Kidney glomerular epithelial cell (primary cell): ENCODE data around the gene PRMT9.
A peak's percentile ranks its signal among the peaks of the same experiment; 100 is the strongest.

ENCODE experiments used
- DNase-seq: peaks from one replicate; lab custom pipeline; 2025; lab: John Stamatoyannopoulos, UW

PRMT9 gene

DNA sequence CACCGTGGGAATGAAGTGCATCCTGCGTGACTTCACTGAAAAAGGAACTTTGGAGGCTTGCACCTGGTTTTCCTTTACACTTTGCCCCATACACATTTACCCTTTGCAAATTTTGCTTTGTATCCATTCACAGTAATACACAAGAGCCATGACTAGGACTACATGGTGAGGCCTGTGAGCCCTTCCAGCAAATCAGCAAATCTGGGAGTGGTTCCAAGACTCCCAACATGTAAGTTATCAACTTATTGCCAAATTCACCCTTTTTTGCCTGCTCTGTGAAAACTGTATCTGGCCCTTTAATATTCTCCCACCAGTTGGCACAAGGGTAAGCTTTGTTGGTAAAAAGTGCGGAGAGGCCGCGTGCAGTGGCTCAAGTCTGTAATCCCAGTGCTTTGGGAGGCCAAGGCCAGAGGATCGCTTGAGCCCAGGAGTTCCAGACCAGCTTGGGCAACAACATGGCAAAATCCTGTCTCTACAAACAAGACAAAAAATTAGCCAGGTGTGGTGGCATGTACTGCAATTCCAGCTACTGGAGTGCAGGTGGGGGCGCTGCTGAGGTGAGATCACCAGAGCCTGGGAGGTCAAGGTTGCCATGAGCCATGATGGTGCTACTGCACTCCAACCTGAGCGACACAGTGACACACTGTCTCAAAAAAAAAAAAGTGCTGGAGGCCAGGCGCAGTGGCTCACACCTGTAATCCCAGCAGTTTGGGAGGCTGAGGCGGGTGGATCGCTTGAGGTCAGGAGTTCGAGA lies 5.0 kb downstream of the PRMT9 start:
- DNase-seq, result no peak

DNA sequence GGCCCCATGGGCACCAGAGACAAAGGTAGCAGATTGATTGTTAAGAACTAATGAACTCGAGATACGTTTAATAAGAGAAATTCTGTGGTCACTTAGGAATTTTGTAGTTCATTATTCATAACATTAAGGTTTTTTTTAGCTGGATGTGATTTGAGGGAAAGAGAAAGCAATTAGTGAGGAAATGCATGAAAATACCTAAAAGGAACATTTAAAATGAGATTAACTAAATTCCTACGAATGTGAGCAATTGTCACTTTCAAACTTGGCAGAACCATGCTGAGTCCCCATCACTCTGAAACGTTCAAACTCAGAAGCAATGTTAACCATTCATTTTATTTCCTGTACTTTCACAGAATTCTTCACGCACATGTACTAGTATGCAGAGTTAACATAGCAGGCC lies 5.9 kb downstream of the PRMT9 start:
- peak; percentile 15 for DNase-seq

DNA sequence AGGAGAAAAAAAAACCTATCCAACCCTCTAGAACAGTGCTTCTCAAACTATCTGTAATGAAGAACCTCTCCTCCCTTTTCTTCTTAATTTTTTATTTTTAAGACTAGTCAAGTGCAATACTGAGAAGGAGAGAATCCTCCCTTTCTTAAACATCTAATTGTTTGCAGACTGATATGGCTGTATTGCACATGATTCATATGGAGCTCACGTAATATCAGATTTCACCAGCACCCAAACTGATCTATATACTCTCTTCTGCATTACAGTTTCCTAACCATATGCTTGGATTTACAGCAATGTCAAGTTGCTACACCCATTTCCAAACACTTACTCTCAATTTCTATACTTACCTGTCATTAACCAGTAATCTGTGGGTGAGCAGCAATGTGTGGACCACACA lies 9.5 kb downstream of the PRMT9 start:
- no peak for DNase-seq

DNA sequence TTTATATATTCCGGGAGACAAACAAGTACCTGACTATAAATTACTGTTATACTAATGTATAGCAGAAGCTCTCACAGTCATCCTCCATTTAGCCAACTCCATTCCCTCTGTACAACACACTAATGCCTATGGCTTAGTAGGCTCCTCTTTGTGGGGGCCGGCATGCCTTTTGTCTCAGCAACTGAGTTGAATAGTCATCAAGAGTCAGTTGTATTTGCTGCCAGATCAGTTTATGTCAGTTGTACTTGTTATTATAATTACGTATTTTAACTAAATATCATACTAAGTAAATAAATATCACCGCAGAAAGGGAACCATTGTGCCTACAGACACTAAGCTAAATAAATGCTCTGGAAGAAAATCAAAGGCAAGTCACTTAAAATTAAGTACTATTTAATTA lies 9.9 kb downstream of the PRMT9 start:
- no peak for DNase-seq

DNA sequence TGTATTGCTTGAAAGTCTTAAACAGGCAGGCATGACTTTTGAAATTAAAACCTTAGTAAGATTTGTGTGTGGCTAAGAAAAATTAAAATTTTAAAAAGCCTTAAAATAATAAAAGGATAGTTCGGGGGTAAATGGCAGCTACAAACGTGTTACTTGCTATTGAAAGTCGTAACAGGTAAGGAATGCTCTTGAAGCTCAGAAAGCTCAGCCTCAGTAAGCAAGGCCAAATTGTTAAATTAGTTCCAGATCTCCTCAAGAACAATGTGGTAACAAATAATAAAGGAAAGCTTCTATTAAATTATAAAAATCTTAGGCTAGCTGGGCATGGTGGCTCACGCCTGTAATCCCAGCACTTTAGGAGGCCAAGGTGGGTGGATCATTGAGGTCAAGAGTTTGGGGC lies 25.5 kb downstream of the PRMT9 start:
- no peak for DNase-seq

DNA sequence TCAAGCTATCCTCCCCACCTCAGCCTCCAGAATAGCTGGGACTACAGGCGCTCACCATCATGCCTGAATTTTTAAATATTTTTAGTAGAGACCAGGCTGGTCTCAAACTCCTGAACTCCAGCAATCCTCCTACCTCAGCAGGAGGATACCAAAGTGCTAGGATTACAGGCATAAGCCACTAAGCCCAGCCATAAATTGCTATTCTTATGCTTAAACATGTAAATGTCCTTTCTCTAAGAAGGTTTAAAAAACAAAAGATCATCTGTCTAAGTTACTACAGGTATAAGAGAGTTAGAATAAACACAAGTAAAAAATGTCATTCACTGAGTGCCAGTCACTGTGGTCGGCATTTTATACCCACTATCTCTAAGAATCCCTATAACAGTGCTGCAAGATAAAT lies 28.3 kb downstream of the PRMT9 start:
- no peak for DNase-seq

DNA sequence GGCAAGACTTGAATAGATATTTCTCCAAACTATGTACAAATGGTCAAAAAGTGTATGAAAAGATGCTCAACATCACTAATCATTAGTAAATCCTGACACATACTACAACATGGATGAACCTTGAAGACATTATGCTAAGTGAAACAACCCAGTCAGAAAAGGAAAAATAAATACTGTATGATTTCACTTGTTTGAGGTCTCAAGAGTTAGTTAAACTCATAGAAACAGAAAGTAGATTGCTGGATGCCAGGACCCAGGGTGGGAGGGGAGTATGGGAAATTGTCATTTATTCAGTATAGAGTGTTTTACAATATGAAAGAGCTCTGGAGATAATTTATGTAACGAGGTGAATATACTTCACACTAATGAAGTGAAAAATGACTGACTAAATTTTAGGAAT lies 32.4 kb downstream of the PRMT9 start:
- no peak for DNase-seq

DNA sequence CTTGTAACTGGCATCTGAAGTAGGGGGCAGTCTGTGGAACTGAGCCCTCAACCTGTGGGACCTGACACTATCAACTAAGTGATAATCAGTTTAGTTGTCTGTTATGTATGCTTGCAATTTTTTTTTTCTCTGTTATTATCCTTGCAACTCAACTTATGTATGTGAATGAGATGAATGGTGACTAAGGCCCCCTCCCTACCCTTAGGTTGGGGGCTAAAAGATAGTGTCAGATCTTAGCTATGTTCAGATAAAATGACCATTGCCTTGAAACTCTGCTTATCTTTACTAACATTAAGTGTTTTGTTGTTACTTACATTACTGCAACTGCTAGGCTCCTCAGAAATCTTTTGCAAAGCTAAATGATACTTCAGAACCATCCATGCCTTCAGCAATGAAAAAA lies 35.3 kb downstream of the PRMT9 start:
- no peak for DNase-seq

DNA sequence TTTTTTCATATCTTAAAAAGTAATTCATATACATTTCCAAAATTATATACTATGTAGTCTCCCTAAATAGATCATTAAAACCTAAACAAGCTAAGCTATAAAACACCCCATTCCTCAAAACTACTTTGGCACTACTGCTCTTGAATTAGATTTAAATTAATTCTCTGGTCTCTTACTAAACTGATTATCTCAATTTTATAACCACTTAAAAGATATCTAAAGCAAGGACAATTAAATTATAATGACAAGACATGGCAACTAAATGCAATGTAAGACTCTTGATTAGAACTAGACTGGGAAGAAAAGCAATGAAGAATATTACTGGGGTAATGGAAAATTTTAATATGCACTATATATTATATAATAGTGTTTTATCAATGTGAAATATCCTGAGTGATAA lies 38.9 kb downstream of the PRMT9 start:
- DNase-seq, result no peak

DNA sequence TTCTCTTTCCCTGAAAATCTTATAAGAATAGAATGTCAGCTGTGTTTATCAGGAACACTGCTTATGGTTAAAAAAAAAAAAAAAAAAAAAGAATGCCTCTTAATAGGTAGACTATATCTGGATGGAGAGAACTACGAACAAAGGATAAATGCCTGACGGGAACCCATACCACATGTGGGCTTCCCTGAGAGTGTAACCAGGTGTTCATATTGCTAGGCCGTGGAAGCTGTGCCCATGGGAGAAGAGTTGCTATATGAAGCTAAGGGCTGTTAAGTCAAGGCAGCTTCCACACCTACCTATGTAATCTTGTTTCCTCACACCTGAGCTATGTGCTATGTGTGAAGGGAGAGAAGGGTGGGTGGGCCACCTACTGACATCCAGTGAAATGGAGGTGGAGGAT lies 39.5 kb downstream of the PRMT9 start:
- DNase-seq, result no peak

DNA sequence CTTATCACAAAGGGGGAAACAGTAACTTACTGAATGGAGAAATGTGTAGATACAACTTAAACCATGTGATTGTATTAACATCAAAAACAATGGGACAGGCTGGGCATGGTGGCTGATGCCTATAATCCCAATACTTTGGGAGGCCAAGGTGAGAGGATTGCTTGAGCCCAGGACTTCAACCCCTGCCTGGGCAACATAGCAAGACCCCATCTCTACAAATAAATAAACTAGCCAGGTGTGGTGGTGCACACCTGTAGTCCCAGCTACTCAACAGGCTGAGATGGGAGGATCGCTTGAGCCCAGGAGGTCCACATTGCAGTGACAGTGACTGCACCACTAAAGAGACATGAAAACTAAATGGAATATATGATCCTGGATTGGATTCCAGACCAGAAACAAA lies 40.3 kb downstream of the PRMT9 start:
- DNase-seq, result no peak

DNA sequence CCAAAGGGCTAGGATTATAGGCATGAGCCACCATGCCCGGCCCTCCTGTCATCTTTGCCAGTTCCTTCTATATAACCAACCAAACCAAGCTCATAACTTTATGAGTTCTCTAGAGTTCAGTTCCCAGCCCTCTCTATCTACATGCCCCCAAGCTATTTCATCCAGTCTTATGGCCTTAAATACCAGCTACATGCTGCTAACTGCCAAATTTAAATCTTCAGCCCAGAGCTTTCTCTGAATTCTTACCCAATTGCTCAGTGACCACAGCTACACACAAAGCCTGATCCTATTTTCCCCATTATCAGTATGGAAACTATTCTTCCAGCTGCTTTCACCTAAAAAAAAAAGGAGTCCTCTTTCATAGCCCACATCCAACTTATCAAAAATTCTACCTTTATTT lies 43.6 kb downstream of the PRMT9 start:
- DNase-seq, result no peak

DNA sequence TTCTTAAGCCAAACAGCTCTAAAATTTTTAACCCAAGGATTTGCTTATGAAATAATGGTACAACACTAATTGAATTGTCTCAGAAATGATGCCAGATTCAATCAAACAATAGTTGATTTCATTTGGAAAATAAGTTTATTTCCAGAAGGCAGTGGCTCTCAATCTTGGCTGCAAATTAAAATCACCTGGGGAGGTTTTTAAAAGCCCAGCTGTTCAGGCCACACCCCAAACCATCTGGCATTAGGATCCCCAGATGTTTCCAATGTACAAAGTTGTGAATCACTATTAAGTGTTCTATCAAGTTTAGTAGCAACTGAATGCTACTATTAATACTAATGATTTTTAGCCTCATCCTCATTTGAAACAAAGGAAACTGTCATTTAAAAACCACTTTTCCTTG lies 44.6 kb downstream of the PRMT9 start:
- DNase-seq, result no peak

DNA sequence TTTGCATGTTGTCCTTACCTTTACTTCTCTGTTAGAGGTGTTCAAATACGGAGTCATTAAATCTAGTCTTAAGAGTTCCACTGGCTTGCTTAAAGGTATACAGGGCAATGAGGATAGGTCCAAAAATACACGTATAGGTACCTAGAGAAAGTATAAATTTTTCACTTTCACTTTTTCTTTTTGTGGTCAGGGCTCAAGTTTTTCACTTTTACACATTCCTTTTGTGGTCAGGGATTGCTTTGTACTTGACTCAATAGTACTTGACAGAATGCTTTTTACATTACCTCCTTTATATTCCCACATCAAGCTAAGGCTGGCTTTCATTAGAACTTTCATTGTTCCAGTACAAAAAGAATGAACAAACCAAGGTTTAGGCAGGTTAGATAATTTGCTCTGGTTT lies 45.0 kb downstream of the PRMT9 start:
- DNase-seq, result no peak

DNA sequence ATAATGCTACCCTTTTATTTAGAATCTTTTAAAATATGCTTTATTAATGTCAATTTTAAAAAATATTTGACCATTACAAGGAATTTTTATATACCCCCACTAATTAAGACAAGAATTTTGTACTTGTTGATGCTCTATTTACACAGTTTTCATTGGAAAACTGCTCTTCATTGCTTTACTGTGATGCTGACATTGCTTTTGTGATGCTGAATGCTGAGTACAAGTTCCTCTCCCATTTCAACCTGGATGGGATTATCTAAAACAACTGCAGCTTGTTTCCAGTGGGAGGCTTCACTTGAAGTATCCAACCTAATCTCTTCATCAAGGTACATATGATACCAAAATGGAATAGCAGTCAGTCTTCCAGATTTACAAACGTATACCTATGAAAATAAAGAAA lies 45.6 kb downstream of the PRMT9 start:
- DNase-seq, result no peak

DNA sequence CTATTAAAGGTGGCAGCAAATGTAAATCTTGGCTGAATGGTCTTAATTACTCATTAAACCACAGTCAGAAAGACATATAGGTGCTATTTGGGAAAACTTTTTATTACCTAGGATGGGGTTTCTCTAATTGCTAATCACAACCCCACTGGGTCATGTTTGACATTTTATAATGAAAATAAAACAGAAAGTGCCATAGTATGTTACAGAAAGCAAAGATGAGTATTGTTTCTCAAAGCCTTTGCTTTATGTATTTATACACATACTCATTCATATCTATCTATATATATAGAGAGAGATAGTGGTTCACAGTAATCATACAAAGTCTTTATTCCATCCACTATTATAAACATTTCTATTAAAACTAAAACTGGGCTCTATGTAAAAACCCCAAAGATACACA lies 48.6 kb downstream of the PRMT9 start:
- no peak for DNase-seq

DNA sequence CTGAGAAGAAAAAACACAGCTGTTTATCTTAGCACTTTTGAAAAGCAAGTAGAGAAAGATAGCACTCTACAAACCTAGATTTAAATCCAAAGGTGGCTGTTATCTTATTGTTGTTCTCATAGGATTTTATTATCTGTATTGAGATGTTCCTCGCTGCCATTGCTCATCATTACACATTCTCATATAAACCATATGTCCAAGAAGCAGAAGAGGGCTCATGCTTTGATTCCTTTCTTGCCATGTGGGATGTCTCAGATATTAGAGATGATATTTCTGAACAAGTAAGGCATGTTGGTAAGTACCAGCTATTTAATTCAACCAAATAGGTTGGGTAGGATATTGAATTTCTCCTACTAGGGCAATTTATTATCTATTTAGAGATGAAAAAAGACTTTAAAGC lies 50.3 kb downstream of the PRMT9 start:
- no peak for DNase-seq

DNA sequence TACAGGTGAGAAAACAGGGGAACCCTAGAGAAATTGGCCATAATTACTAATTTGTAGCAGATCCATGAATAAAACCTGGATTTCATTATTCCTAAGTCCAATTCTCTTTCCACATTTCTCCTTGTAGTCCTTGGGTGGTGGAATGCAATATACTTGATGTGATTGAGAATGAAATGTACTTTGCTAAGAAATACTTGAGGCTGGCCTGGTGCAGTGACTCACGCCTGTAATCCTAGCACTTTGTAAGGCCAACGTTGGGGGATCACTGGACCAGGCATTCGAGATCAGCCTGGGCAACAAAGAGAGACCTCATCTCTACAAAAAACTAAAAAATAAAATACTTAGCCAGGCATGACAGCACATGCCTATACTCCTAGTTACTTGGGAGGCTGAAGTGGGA lies 50.9 kb downstream of the PRMT9 start:
- no peak for DNase-seq

DNA sequence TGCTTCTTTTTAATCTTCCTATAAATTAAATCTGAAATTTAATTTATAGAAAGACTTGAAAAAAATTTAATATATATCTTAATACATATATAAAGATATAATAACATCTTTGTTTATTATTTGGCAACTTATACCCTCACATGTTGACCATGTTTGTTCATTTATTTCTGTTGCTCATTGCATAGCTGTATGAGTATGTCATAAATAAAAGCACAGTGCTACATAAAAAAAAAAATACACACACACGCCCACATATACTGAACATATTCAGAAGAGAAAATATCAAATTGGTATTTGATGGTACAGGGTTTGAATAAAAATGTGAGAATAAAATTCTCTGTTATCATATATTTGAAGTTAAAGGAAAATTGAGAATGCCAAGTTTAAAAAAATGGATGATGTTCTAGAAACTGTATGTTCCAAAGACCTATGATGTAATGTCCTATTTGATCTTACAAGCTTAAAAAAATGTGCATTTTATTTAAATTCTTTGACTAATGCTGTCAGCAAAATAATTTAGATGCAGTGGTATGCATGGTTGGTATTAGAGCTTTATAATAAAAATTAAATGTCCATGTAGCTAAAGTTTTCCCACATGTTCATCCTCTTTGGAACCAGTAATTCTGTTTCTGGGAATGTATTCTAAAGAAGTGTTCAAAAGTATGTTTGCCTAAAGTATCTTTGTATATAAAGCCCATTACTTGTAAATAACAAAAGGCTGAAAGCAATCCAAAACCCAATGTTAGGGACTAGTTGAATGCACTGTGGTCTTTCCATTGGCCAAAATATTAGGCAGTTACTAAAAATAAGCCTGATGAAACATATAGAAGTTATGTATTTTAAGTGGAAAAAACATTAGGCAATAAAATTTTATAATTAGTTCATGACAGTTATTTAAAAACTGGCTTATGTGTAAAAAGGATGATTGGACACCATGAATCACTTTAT lies 53.9 kb downstream of the PRMT9 start:
- DNase-seq, result no peak

DNA sequence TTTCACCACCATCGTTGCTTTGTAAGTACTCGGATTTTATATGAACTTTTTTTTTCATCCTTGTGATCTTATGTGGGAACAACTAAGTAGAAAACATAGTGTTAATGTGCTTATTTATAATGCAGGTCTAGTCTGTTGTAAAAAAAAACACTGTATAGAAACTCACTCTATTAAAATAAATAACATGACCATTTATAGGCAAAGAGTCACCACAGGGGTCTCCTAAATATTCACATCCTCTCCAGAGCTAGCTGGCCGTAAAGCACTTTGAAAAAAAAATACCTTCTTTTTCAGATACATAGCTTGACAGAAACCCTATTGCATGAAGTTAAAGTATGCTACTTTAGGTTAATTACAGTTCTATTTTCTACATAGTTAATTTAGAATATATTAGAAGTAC lies 55.5 kb downstream of the PRMT9 start:
- DNase-seq, result no peak

DNA sequence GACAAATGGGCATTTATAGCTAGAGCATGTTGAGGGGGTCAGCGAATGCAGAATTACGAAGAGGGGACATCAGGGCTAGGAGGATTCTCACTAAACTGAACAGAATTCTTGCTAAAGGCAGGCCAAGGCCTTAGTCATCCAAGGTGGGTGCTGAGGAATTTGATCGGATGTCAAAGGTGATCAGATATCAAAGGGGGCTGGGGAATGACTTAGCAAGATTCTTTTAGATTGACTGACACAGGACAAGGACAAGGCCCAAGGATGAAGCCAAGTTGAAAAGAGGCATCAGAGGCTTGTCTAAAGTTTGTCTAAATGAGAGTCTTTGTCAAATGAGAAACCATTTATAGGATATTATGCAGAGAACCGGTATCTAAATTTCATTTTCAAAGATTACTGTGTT lies 57.1 kb downstream of the PRMT9 start:
- DNase-seq, result no peak

DNA sequence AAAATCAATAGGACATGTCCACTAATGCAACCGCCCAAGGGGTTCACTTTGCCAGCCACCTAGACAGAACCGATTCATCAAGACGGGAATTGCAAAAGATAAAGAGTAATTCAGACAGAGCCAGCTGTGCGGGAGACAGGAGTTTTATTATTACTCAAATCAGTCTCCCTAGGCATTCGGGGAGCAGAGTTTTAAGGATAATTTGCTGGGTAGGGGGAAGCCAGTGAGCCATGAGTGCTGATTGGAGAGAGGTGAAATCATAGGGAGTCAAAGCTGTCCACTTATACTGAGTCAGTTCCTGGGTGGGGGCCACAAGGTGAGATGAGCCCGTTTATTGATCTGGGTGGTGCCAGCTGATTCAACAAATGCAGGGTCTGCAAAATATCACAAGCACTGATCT lies 58.2 kb downstream of the PRMT9 start:
- no peak for DNase-seq

DNA sequence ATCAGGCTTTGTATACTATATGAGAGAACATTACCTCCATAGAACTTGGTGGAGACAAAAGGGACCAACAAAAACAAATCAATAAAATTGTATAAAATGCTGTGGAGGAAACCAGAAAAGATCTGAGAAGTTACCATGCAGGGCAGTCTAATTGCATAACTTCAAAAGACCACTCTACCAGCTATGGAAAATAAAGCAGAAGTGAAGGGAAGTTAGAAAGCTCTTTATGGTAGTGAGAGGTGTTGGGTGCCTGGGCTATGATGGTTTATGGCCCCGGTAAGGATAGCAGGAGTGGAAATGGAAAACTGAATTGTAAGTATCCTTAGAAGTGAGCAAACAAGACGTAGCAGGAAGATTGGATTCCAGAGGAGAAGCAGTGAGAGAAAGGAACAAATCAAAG lies 63.6 kb downstream of the PRMT9 start:
- DNase-seq, result no peak
